ENCODE results near the gene UGCG.

DNA sequence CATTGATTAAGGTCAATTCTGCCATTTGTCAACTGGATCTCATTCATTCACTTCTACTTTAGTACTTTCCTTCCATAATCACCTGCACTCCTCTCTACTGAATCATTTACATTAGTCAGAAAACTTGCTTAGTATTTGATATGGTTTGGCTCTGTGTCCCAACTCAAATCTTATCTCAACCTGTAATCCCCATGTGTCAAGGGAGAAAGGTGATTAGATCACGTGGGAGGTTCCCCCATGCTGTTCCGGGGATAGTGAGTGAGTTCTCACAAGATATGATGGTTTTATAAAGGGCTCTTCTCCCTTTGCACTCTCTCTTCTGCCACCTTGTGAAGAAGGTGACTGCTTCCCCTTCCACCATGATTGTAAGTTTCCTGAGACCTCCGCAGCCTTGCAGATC lies 23.7 kb upstream of the UGCG start:
- TF ChIP-seq EP300 (IDR thresholded peaks at IDR 0.05), result no peak
- TF ChIP-seq, protein P1, sequence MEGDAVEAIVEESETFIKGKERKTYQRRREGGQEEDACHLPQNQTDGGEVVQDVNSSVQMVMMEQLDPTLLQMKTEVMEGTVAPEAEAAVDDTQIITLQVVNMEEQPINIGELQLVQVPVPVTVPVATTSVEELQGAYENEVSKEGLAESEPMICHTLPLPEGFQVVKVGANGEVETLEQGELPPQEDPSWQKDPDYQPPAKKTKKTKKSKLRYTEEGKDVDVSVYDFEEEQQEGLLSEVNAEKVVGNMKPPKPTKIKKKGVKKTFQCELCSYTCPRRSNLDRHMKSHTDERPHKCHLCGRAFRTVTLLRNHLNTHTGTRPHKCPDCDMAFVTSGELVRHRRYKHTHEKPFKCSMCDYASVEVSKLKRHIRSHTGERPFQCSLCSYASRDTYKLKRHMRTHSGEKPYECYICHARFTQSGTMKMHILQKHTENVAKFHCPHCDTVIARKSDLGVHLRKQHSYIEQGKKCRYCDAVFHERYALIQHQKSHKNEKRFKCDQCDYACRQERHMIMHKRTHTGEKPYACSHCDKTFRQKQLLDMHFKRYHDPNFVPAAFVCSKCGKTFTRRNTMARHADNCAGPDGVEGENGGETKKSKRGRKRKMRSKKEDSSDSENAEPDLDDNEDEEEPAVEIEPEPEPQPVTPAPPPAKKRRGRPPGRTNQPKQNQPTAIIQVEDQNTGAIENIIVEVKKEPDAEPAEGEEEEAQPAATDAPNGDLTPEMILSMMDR (IDR thresholded peaks at IDR 0.05), result no peak
- TF ChIP-seq POLR2A (IDR thresholded peaks at IDR 0.05), result no peak
- peak in 2 of 3 donors; percentile 43 to 62 for TF ChIP-seq POLR2AphosphoS5 (IDR thresholded peaks at IDR 0.05)
